Upper lobe of left lung (tissue), 4 donors: ENCODE results near the gene KCNMA1.

Experiments used
- CTCF ChIP-seq, 6 experiments: fragments of 450-650 bp in 4 of 6; fragments of 200-600 bp in 2 of 6; sonication (generic) in 2 of 6; IDR thresholded peaks; one replicate each; pipeline ENCODE4 v1.5.1; 2016 to 2019; ENCODE audit warnings: antibody characterized with exemption in 6 of 6
- POLR2AphosphoS5 ChIP-seq, 2 donors: sonication (generic); formaldehyde crosslinking; IDR thresholded peaks; one replicate each; pipeline ENCODE4 v1.5.1; 2017; ENCODE audit warnings: antibody characterized with exemption in 2 of 2

- TF ChIP-seq CTCF (IDR thresholded peaks at IDR 0.05) (no peak), POLR2AphosphoS5 (IDR thresholded peaks at IDR 0.05) (no peak)
Observed at GRCh38 chr10:76944640-76945039, 693.0 kb downstream of the KCNMA1 start.
